ENCODE measurements around the gene RASGRP1.

RASGRP1 gene

DNA sequence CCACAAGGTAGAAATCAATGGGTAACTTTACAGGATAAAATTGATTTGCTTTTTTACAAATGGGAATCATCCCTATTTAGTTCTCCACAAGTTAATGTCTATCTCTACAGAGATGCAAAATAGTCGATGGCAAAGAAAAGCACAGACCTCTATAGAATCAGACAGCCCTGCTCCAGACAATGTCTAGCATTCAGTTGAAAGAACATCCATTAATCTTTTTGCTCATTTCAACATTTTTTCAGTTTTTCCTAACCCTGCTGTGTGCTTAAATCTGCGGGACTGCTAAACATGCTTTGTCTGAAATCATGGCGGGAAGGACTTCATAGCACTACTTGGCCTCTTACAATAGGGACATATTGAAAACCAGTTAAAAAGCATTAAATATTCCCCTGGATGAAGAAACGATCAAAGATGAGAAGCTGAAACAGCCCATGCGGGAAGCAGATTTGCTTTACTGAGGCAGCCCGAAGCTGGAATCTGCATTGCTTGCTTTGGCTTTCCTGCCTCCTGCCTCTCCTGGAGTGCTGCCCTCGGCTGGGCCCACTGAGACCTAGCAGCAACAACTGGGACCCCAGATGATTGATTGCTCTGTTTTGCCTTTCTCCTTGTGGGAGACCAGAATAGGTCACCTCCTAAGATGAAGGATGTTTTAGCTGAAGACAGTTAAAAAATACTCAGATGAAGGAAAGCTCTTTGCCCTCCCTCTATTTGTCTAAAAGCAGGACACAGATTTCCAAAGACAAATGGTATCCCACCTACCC is 38.5 kb upstream of the RASGRP1 start:
- Histone ChIP-seq H3K4me3 (replicated peaks; ENCODE audit: insufficient read depth, low read length) (no peak overlapping the region), H3K27ac (replicated peaks) (no peak overlapping the region)
- no peak for DNase-seq (ENCODE audit: low read depth in 1 of 2, low spot score in 1 of 2)

DNA sequence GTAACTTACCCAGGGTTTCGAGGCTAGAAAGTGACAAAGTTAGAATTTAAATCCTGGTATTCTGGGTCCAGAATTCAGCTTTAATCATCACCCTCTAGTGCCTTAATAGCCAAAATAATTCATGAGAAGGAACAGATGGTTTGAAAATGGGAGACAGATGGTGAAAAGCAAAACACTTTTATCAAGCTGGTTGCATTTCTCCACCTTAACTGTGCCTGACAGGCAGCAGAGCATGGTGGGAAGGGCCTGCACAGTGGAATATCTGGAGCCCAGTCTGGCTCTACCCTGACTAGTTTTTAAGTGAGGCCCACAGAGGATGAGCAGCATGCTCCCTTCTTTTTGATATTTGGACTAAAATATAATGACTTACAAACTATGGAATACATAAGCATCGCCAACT is 35.6 kb upstream of the RASGRP1 start:
- Histone ChIP-seq H3K4me3 (replicated peaks; ENCODE audit: insufficient read depth, low read length) (no peak overlapping the region), H3K27ac (replicated peaks) (no peak overlapping the region), H3K27me3 (ENCODE audit: insufficient read depth, poor library complexity, severe bottlenecking) (no peaks in the 10 kb centered on the region)
- no peak for TF ChIP-seq POLR2AphosphoS5 (IDR thresholded peaks at IDR 0.05; ENCODE audit: low read depth)
- TF ChIP-seq, protein P1, sequence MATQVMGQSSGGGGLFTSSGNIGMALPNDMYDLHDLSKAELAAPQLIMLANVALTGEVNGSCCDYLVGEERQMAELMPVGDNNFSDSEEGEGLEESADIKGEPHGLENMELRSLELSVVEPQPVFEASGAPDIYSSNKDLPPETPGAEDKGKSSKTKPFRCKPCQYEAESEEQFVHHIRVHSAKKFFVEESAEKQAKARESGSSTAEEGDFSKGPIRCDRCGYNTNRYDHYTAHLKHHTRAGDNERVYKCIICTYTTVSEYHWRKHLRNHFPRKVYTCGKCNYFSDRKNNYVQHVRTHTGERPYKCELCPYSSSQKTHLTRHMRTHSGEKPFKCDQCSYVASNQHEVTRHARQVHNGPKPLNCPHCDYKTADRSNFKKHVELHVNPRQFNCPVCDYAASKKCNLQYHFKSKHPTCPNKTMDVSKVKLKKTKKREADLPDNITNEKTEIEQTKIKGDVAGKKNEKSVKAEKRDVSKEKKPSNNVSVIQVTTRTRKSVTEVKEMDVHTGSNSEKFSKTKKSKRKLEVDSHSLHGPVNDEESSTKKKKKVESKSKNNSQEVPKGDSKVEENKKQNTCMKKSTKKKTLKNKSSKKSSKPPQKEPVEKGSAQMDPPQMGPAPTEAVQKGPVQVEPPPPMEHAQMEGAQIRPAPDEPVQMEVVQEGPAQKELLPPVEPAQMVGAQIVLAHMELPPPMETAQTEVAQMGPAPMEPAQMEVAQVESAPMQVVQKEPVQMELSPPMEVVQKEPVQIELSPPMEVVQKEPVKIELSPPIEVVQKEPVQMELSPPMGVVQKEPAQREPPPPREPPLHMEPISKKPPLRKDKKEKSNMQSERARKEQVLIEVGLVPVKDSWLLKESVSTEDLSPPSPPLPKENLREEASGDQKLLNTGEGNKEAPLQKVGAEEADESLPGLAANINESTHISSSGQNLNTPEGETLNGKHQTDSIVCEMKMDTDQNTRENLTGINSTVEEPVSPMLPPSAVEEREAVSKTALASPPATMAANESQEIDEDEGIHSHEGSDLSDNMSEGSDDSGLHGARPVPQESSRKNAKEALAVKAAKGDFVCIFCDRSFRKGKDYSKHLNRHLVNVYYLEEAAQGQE (IDR thresholded peaks at IDR 0.05; ENCODE audit: insufficient replicate concordance, low read depth): no peak
- TF ChIP-seq SPI1 (IDR thresholded peaks at IDR 0.05; ENCODE audit: borderline replicate concordance, low read depth): no peak
- TF ChIP-seq, protein P2, sequence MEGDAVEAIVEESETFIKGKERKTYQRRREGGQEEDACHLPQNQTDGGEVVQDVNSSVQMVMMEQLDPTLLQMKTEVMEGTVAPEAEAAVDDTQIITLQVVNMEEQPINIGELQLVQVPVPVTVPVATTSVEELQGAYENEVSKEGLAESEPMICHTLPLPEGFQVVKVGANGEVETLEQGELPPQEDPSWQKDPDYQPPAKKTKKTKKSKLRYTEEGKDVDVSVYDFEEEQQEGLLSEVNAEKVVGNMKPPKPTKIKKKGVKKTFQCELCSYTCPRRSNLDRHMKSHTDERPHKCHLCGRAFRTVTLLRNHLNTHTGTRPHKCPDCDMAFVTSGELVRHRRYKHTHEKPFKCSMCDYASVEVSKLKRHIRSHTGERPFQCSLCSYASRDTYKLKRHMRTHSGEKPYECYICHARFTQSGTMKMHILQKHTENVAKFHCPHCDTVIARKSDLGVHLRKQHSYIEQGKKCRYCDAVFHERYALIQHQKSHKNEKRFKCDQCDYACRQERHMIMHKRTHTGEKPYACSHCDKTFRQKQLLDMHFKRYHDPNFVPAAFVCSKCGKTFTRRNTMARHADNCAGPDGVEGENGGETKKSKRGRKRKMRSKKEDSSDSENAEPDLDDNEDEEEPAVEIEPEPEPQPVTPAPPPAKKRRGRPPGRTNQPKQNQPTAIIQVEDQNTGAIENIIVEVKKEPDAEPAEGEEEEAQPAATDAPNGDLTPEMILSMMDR (IDR thresholded peaks at IDR 0.05; ENCODE audit: insufficient read depth, low read length): no peak
- no peak for TF ChIP-seq GABPA (IDR thresholded peaks at IDR 0.05; ENCODE audit: low read depth)
- no peak for DNase-seq (ENCODE audit: low read depth in 1 of 2, low spot score in 1 of 2)

More for the DNA sequence above, 38.5 kb upstream of the RASGRP1 start:
- TF ChIP-seq POLR2AphosphoS5 (IDR thresholded peaks at IDR 0.05; ENCODE audit: low read depth): no peak
- TF ChIP-seq, protein P1 (IDR thresholded peaks at IDR 0.05; ENCODE audit: insufficient replicate concordance, low read depth): no peak
- no peak for TF ChIP-seq SPI1 (IDR thresholded peaks at IDR 0.05; ENCODE audit: borderline replicate concordance, low read depth)
- TF ChIP-seq, protein P2 (IDR thresholded peaks at IDR 0.05; ENCODE audit: insufficient read depth, low read length): no peak
- TF ChIP-seq GABPA (IDR thresholded peaks at IDR 0.05; ENCODE audit: low read depth): no peak
- no peaks in the 10 kb centered on the region for H3K27me3 ChIP-seq (ENCODE audit: insufficient read depth, poor library complexity, severe bottlenecking)

DNA sequence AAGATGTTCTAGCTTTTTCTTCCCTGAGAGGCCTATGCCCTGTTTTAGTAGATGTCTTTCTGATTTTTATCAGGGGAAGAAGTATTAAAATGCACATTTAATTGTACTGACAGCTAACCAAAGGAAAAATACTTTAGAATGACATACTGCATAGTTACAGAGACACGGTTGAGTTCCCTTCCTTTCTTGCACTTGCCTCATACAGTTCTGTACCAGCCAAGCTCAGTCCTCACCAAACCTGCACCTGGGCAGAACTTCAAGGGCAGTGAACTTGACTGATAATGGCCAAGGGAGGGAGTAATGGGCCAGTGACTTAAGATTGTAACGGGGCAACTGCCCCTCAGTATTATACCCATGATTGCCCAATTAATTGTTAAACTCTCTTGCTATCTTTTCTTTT is 34.1 kb upstream of the RASGRP1 start:
- no peak overlapping the region for H3K27ac ChIP-seq (replicated peaks)
- DNase-seq (ENCODE audit: low read depth in 1 of 2, low spot score in 1 of 2): no peak
- H3K27me3 ChIP-seq (ENCODE audit: insufficient read depth, poor library complexity, severe bottlenecking): peaks cover 2% of the 10 kb centered on the region
- no peak overlapping the region for H3K4me3 ChIP-seq (replicated peaks; ENCODE audit: insufficient read depth, low read length)
- TF ChIP-seq, protein P1 (IDR thresholded peaks at IDR 0.05; ENCODE audit: insufficient replicate concordance, low read depth): no peak
- TF ChIP-seq GABPA (IDR thresholded peaks at IDR 0.05; ENCODE audit: low read depth) (no peak), POLR2AphosphoS5 (IDR thresholded peaks at IDR 0.05; ENCODE audit: low read depth) (no peak), SPI1 (IDR thresholded peaks at IDR 0.05; ENCODE audit: borderline replicate concordance, low read depth) (no peak)
- TF ChIP-seq, protein P2 (IDR thresholded peaks at IDR 0.05; ENCODE audit: insufficient read depth, low read length): no peak

Measured in HL-60 (cell line).